ENCODE measurements around the gene STMP1. TPM values are rescaled to one million over a fixed set of nuclear protein-coding genes. Genes with fewer than 3 reads are reported as not detected.

Gene STMP1
- total and polyA plus RNA-seq, 2 of the 4 experiments (the other 2 are of a cell fraction) = 6.1 to 28.3 TPM

GRCh38 chr7:135713836-135714470 is 51.6 kb downstream of the STMP1 start:
- Histone ChIP-seq H3K79me1 (ENCODE audit: low read depth in 1 of 2, low read length in 2 of 2) (peaks cover 0 to 8% of the 10 kb centered on the region in 2 experiments; a peak in 2 of 4 replicates), H3K9me1 (ENCODE audit: insufficient read depth, low read length) (peaks cover 14% of the 10 kb centered on the region), H4K8ac (ENCODE audit: low read depth in 2 of 2, low read length in 2 of 2) (peak overlapping the region; percentile 14 to 31; a peak in 2 of 4 replicates), H3K4me1 (ENCODE audit: control insufficient read depth, insufficient read depth, low read length) (peaks cover 17% of the 10 kb centered on the region), H2AK9ac (replicated peaks; ENCODE audit: low read depth, low read length, poor library complexity) (peak overlapping the region; percentile 88), H2BK15ac (ENCODE audit: low read depth, low read length) (peak overlapping the region; percentile 57; the same call in 1 of the 3 replicates), H3K4me3 (ENCODE audit: insufficient read depth, low read depth, low read length) (no peak overlapping the region), H3K23ac (ENCODE audit: low read depth, low read length) (peak overlapping the region; percentile 22), H3K4ac (ENCODE audit: low read depth, low read length) (peak overlapping the region; percentile 82), H2BK120ac (ENCODE audit: low read depth, low read length) (peak overlapping the region; percentile 86), H3K27ac (ENCODE audit: insufficient read depth, low read length) (peak overlapping the region; percentile 41; the same call in 1 of the 2 replicates), H3K9ac (ENCODE audit: low read depth, low read length) (no peak overlapping the region), H3K14ac (replicated peaks; ENCODE audit: low read depth, low read length) (peak overlapping the region; percentile 55), H2BK5ac (ENCODE audit: low read depth, low read length, poor library complexity, severe bottlenecking) (peak overlapping the region; percentile 60), H4K5ac (ENCODE audit: low read depth, low read length) (peak overlapping the region; percentile 10; the same call in 1 of the 2 replicates), H4K91ac (ENCODE audit: insufficient read depth, low read depth, low read length) (peak overlapping the region; percentile 77), H3K27me3 (ENCODE audit: control insufficient read depth, insufficient read depth, low read length) (no peaks in the 10 kb centered on the region), H3K56ac (ENCODE audit: extremely low read depth, insufficient read depth, low read length) (no peak overlapping the region), H3K36me3 (ENCODE audit: control insufficient read depth, insufficient read depth, low read length) (no peaks in the 10 kb centered on the region), H2BK20ac (ENCODE audit: low read depth, low read length) (peak overlapping the region; percentile 60; the same call in 1 of the 2 replicates), H2AK5ac (ENCODE audit: low read depth, low read length) (peak overlapping the region; percentile 76), H3K4me2 (ENCODE audit: low read depth, low read length) (peak overlapping the region; percentile 23; the same call in 1 of the 2 replicates), H3K18ac (ENCODE audit: low read depth, low read length) (peak overlapping the region; percentile 34; the same call in 1 of the 2 replicates), H2AFZ (replicated peaks; ENCODE audit: low read length, poor library complexity) (peak overlapping the region; percentile 87), H3K9me3 (ENCODE audit: control insufficient read depth, insufficient read depth, low read length) (no peaks in the 10 kb centered on the region), H4K20me1 (ENCODE audit: insufficient read depth, low read length) (no peaks in the 10 kb centered on the region)
- ATAC-seq (ENCODE audit: low read depth) = peak; percentile 5; the same call in 1 of the 2 replicates
- BruUV-seq (replicated peaks) = no TSS peak
- POLR2A ChIA-PET (ENCODE audit: unreplicated experiment) = interaction anchor here (0.6 kb wide), 1 partner anchor 52 kb away, joined by 4 read pairs; the partner anchor contains the start of gene STMP1
- CTCF ChIA-PET = interaction anchor here (0.7 to 1.0 kb wide), 3 partner anchors 40 to 83 kb away, joined by 3 to 5 read pairs (median 5); no protein-coding TSS in a partner anchor
- dilution Hi-C loops (cut with HindIII; ENCODE audit: low sequenced_read_pairs, unreplicated experiment) (no loop called here), intact Hi-C loops (cut with micrococcal nuclease) (loop anchor here (1.0 kb wide), 1 partner anchor 11 kb away; no protein-coding TSS in a partner anchor), in situ Hi-C loops (cut with MboI; ENCODE audit: low sequenced_read_pairs) (no loop called here)
- no CpG with 5 or more reads among the region's 4 CpGs for WGBS, 2 experiments (ENCODE audit: extremely low coverage in 2 of 2, insufficient read length in 1 of 2)
- DNase-seq = no peak
- TF ChIP-seq MXI1 (IDR thresholded peaks at IDR 0.05; ENCODE audit: borderline replicate concordance, low read depth, low read length) = no peak
- no peak for TF ChIP-seq RAD21 (IDR thresholded peaks at IDR 0.05; ENCODE audit: low read length)
- TF ChIP-seq ELK1 (IDR thresholded peaks at IDR 0.05; ENCODE audit: borderline replicate concordance, low read depth, low read length) = no peak
- TF ChIP-seq CTCF (conservative IDR thresholded peaks at IDR 0.05; ENCODE audit: low read depth, low read length) = no peak
- no peak for TF ChIP-seq CHD1 (IDR thresholded peaks at IDR 0.05; ENCODE audit: low read depth, low read length)
- TF ChIP-seq SMC3 (IDR thresholded peaks at IDR 0.05; ENCODE audit: low read depth, low read length) = no peak
- no peak for TF ChIP-seq POLR2A (IDR thresholded peaks at IDR 0.05; ENCODE audit: low read depth, low read length)
- no peak for TF ChIP-seq FOS (IDR thresholded peaks at IDR 0.05; ENCODE audit: low read depth, low read length)
- no peak for TF ChIP-seq RCOR1 (IDR thresholded peaks at IDR 0.05; ENCODE audit: insufficient replicate concordance, low read length)
- no peak for TF ChIP-seq BHLHE40 (IDR thresholded peaks at IDR 0.05; ENCODE audit: low read depth, low read length)
- no peak for TF ChIP-seq MAFK (IDR thresholded peaks at IDR 0.05; ENCODE audit: low read depth, low read length)
- TF ChIP-seq MAZ (IDR thresholded peaks at IDR 0.05; ENCODE audit: borderline replicate concordance, low read depth, low read length) = no peak
- no peak for TF ChIP-seq RFX5 (IDR thresholded peaks at IDR 0.05; ENCODE audit: low read depth, low read length)
- TF ChIP-seq USF2 (IDR thresholded peaks at IDR 0.05; ENCODE audit: low read depth, low read length) = no peak

All from IMR-90 (cell line).